H1 (cell line): Measurements from ENCODE around the gene LAT. TPM values are rescaled to one million over a fixed set of nuclear protein-coding genes. Genes with fewer than 3 reads are reported as not detected.

Experiments used
- CTCF ChIA-PET: fragments of 300-600 bp; sonication (Branson Sonifier 250); formaldehyde crosslinking; loops from one replicate; lab custom pipeline; 2021; ENCODE audit not compliant: partially characterized antibody; lab: Charles Lee
- POLR2A ChIA-PET: fragments of 300-600 bp; sonication (Branson Sonifier 250); formaldehyde crosslinking; loops from one replicate; lab custom pipeline; 2021; ENCODE audit warnings: inconsistent platforms; ENCODE audit not compliant: partially characterized antibody; lab: Charles Lee
- DNase-seq, 2 experiments: peaks; one replicate each; pipeline versions ENCODE4 v3.0.0 to v3.0.0-alpha.2; 2010 to 2022; ENCODE audit warnings: low spot score in 2 of 2, low read depth in 1 of 2, mixed read lengths in 1 of 2
- FAIRE-seq: peaks from 2 replicates; lab custom pipeline; 2011; peaks lifted over from hg19 to GRCh38; lab: Jason Lieb, UNC
- H2AFZ ChIP-seq: 2 replicates; pipeline ENCODE4 v1.8.1; 2012; ENCODE audit warnings: low read length, inconsistent platforms
- H2AK5ac ChIP-seq: 2 replicates; pipeline ENCODE4 v1.6.1; 2013; ENCODE audit warnings: low read depth, low read length
- H2BK120ac ChIP-seq: replicated peaks from 2 replicates; pipeline ENCODE3; 2013; ENCODE audit warnings: low read depth, low read length, inconsistent platforms
- H2BK12ac ChIP-seq: 2 replicates; pipeline ENCODE4 v1.6.1; 2013; ENCODE audit warnings: low read depth, low read length
- H2BK15ac ChIP-seq: 2 replicates; pipeline ENCODE4 v1.6.1; 2013; ENCODE audit warnings: low read length
- H2BK20ac ChIP-seq: 2 replicates; pipeline ENCODE4 v1.6.1; 2013; ENCODE audit warnings: low read length
- H2BK5ac ChIP-seq: 2 replicates; pipeline ENCODE4 v1.6.1; 2013; ENCODE audit warnings: low read depth, low read length
- H3K14ac ChIP-seq: 2 replicates; pipeline ENCODE4 v1.6.1; 2013; ENCODE audit warnings: inconsistent platforms; ENCODE audit not compliant: insufficient read length
- H3K18ac ChIP-seq: 2 replicates; pipeline ENCODE4 v1.6.1; 2013; ENCODE audit warnings: low read length; ENCODE audit errors: extremely low read depth
- H3K23ac ChIP-seq: 2 replicates; pipeline ENCODE4 v1.6.1; 2013; ENCODE audit warnings: inconsistent platforms; ENCODE audit not compliant: insufficient read length
- H3K23me2 ChIP-seq: 2 replicates; pipeline ENCODE4 v1.6.1; 2013; ENCODE audit warnings: low read depth, low read length
- H3K27ac ChIP-seq: 2 replicates; pipeline ENCODE4 v1.6.1; 2011; ENCODE audit warnings: low read depth, low read length, inconsistent platforms
- H3K27me3 ChIP-seq, 4 experiments: replicated peaks in 1 of 4; 1 replicate in 1 of 4; 2 replicates in 3 of 4; pipeline versions ENCODE4 v1.6.1 to v1.8.1; 2011 to 2013; ENCODE audit warnings: low read length in 3 of 4, mild to moderate bottlenecking in 3 of 4, inconsistent platforms in 2 of 4, mixed read lengths in 2 of 4, moderate library complexity in 1 of 4; ENCODE audit not compliant: control insufficient read depth in 3 of 4, insufficient read depth in 3 of 4; ENCODE audit errors: extremely low read depth in 1 of 4
- H3K36me3 ChIP-seq, 4 experiments: 2 replicates each; pipeline versions ENCODE4 v1.6.1 to v1.8.1; 2011 to 2013; ENCODE audit warnings: mild to moderate bottlenecking in 4 of 4, low read length in 3 of 4, moderate library complexity in 2 of 4, control low read depth in 1 of 4, inconsistent platforms in 1 of 4; ENCODE audit not compliant: insufficient read depth in 4 of 4, control insufficient read depth in 2 of 4
- H3K4ac ChIP-seq: replicated peaks from 2 replicates; pipeline ENCODE3; 2013; ENCODE audit warnings: low read length, low read depth, mixed read lengths, inconsistent platforms; ENCODE audit not compliant: insufficient read length
- H3K4me1 ChIP-seq, 4 experiments: replicated peaks in 1 of 4; 1 replicate in 1 of 4; 2 replicates in 3 of 4; pipeline versions ENCODE4 v1.6.1 to v1.8.1; 2011 to 2013; ENCODE audit warnings: low read length in 3 of 4, inconsistent platforms in 2 of 4, mixed read lengths in 1 of 4; ENCODE audit not compliant: insufficient read depth in 4 of 4, control insufficient read depth in 3 of 4
- H3K4me2 ChIP-seq, 2 experiments: 2 replicates each; pipeline versions ENCODE4 v1.6.1 to v1.8.1; 2011 to 2013; ENCODE audit warnings: low read depth in 2 of 2, low read length in 2 of 2, control low read depth in 1 of 2, inconsistent platforms in 1 of 2, mild to moderate bottlenecking in 1 of 2; ENCODE audit not compliant: insufficient read depth in 1 of 2
- H3K4me3 ChIP-seq, 4 experiments: fragments of 200-600, 300-600 bp in 1 of 4; sonication (generic), shearing (Covaris generic), sonication (Bioruptor Twin) in 1 of 4; 2 replicates each; pipeline versions ENCODE4 v1.5.1 to v1.8.1; 2011 to 2016; ENCODE audit warnings: low read length in 4 of 4, low read depth in 3 of 4, control low read depth in 2 of 4, inconsistent platforms in 2 of 4, mild to moderate bottlenecking in 2 of 4, mixed read lengths in 1 of 4, moderate library complexity in 1 of 4; ENCODE audit not compliant: insufficient read depth in 2 of 4; ENCODE audit errors: extremely low read depth in 1 of 4
- H3K56ac ChIP-seq: replicated peaks from 2 replicates; pipeline ENCODE3; 2013; ENCODE audit warnings: low read depth, mild to moderate bottlenecking, mixed read lengths, low read length, inconsistent platforms; ENCODE audit not compliant: insufficient read length
- H3K79me1 ChIP-seq: 2 replicates; pipeline ENCODE4 v1.6.1; 2013; ENCODE audit warnings: low read depth, low read length, control low read depth
- H3K79me2 ChIP-seq, 2 experiments: 2 replicates each; pipeline versions ENCODE4 v1.6.1 to v1.8.1; 2012 to 2013; ENCODE audit warnings: low read length in 2 of 2, mild to moderate bottlenecking in 2 of 2, inconsistent platforms in 1 of 2; ENCODE audit not compliant: insufficient read depth in 2 of 2, control insufficient read depth in 1 of 2
- H3K9ac ChIP-seq, 4 experiments: replicated peaks in 1 of 4; 1 replicate in 1 of 4; 2 replicates in 3 of 4; pipeline versions ENCODE4 v1.6.1 to v1.8.1; 2011 to 2013; ENCODE audit warnings: low read depth in 3 of 4, low read length in 3 of 4, control low read depth in 2 of 4, mild to moderate bottlenecking in 2 of 4, moderate library complexity in 2 of 4, inconsistent platforms in 1 of 4; ENCODE audit errors: extremely low read depth in 1 of 4
- H3K9me3 ChIP-seq, 2 experiments: 2 replicates each; pipeline versions ENCODE4 v1.6.1 to v1.8.1; 2012 to 2013; ENCODE audit warnings: mild to moderate bottlenecking in 2 of 2, moderate library complexity in 2 of 2, control low read depth in 1 of 2, inconsistent platforms in 1 of 2, low read depth in 1 of 2, low read length in 1 of 2, mixed read lengths in 1 of 2; ENCODE audit not compliant: insufficient read depth in 2 of 2
- H4K20me1 ChIP-seq, 2 experiments: replicated peaks in 1 of 2; 2 replicates each; pipeline versions ENCODE3 to v1.8.1; 2011 to 2013; ENCODE audit warnings: inconsistent platforms in 2 of 2, low read length in 2 of 2, mild to moderate bottlenecking in 1 of 2; ENCODE audit not compliant: insufficient read depth in 2 of 2, control insufficient read depth in 1 of 2
- H4K5ac ChIP-seq: 2 replicates; pipeline ENCODE4 v1.6.1; 2013; ENCODE audit warnings: low read length, low read depth, mixed read lengths, inconsistent platforms; ENCODE audit not compliant: insufficient read length
- H4K8ac ChIP-seq: 2 replicates; pipeline ENCODE4 v1.8.0; 2013; ENCODE audit warnings: mild to moderate bottlenecking, moderate library complexity, low read length, inconsistent platforms; ENCODE audit not compliant: insufficient read depth; ENCODE audit errors: extremely low read depth
- H4K91ac ChIP-seq: replicated peaks from 2 replicates; pipeline ENCODE3; 2013; ENCODE audit warnings: low read length, mixed read lengths, inconsistent platforms; ENCODE audit not compliant: insufficient read length
- POU5F1 ChIP-seq: IDR thresholded peaks from 2 replicates; pipeline ENCODE4 v1.6.1; 2011; ENCODE audit warnings: low read depth, mild to moderate bottlenecking, low read length, moderate library complexity
- RXRA ChIP-seq: IDR thresholded peaks from 2 replicates; pipeline ENCODE4 v1.6.1; 2011; ENCODE audit warnings: low read depth, mild to moderate bottlenecking, low read length, moderate library complexity; ENCODE audit not compliant: insufficient read depth
- SIN3A ChIP-seq, 2 experiments: IDR thresholded peaks in 1 of 2; conservative IDR thresholded peaks in 1 of 2; 2 replicates each; pipeline ENCODE4 v1.6.1; 2011 to 2012; ENCODE audit warnings: low read length in 2 of 2, improper control_type of control experiment in 1 of 2, low read depth in 1 of 2, mild to moderate bottlenecking in 1 of 2
- WGBS, 2 experiments: shearing (Covaris generic) in 1 of 2; methylation state at CpG; one replicate each; pipeline versions ENCODE4 v1.1.6 to v1.1.7; 2013 to 2015; ENCODE audit warnings: low lambda C conversion rate in 2 of 2, mixed read lengths in 2 of 2, inconsistent platforms in 1 of 2, low coverage in 1 of 2, missing lambda C conversion rate in 1 of 2; ENCODE audit not compliant: insufficient replicate concordance in 2 of 2, insufficient coverage in 1 of 2, insufficient read length in 1 of 2; ENCODE audit errors: extremely low coverage in 1 of 2, missing lambda C conversion rate in 1 of 2; 5-methylcytosine and 5-hydroxymethylcytosine counted together
- polyA plus RNA-seq, 7 experiments: library from polyadenylated mRNA; depleted of rRNA in 3 of 7; stranded (reverse) in 5 of 7; unstranded in 2 of 7; fragments of >200 nt in 5 of 7; fragments of 200-250 nt in 2 of 7; gene quantifications; 1 replicate in 5 of 7; 2 replicates in 1 of 7; 4 replicates in 1 of 7; pipeline versions ENCODE4 v1.2.1 to v1.2.3, GENCODE V29; 2011 to 2013; ENCODE audit warnings: missing spikeins in 2 of 7, mixed read lengths in 2 of 7
- total RNA-seq: library from RNA; stranded (reverse); fragmentation: NEBNext Ultra II Directional; extraction: Animal tissue kit (Norgen Biotek cat#: 25700); gene quantifications from 2 replicates; pipeline ENCODE4 v1.2.1, GENCODE V29; 2021

LAT gene
- total and polyA plus RNA-seq, 2 of the 8 experiments (the other 6 are each of a cell fraction or from before 2014, with no cell fraction given), result 2.7 to 3.4 TPM

GRCh38 chr16:29012913-29013553 lies 28.2 kb downstream of the LAT start:
- no peaks in the 10 kb centered on the region for H3K79me2 ChIP-seq
- peaks cover 0 to 1% (median 0%) of the 10 kb centered on the region in 4 experiments; a peak in 2 of 7 replicates for H3K4me1 ChIP-seq
- H3K9me3 ChIP-seq, result no peaks in the 10 kb centered on the region
- H4K91ac ChIP-seq, result no peak overlapping the region
- FAIRE-seq, result no peak
- H2BK120ac ChIP-seq, result no peak overlapping the region
- H3K9ac ChIP-seq, result no peak overlapping the region
- no peaks in the 10 kb centered on the region for H3K79me1 ChIP-seq
- WGBS, 2 experiments, result 86% methylated on average over 9 of the region's 9 CpGs; no CpG with 5 or more reads in 1 of the 2 experiments
- H4K5ac ChIP-seq, result no peak overlapping the region
- POLR2A ChIA-PET, result interaction anchor here (0.6 kb wide), 1 partner anchor 21 kb away, joined by 3 read pairs; no protein-coding TSS in a partner anchor
- no peak overlapping the region for H2BK5ac ChIP-seq
- H3K23me2 ChIP-seq, result peaks cover 2% of the 10 kb centered on the region; the same call in 1 of the 2 replicates
- no peaks in the 10 kb centered on the region for H4K20me1 ChIP-seq
- H3K4ac ChIP-seq, result no peak overlapping the region
- no peak for TF ChIP-seq RXRA
- no peak for TF ChIP-seq SIN3A (conservative IDR thresholded peaks at IDR 0.05 in 1 of 2, IDR thresholded peaks at IDR 0.05 in 1 of 2; ENCODE audit: low read depth in 1 of 2, low read length in 2 of 2)
- TF ChIP-seq POU5F1, result no peak
- H4K8ac ChIP-seq, result no peak overlapping the region
- H2BK12ac ChIP-seq, result no peak overlapping the region
- H3K27ac ChIP-seq, result no peak overlapping the region
- H2AK5ac ChIP-seq, result no peak overlapping the region
- H3K56ac ChIP-seq, result no peak overlapping the region
- H2AFZ ChIP-seq, result peak overlapping the region; percentile 70; the same call in 1 of the 2 replicates
- H2BK15ac ChIP-seq, result no peak overlapping the region
- CTCF ChIA-PET, result interaction anchor here (0.6 kb wide), 1 partner anchor 8 kb away, joined by 5 read pairs; no protein-coding TSS in a partner anchor
- H3K18ac ChIP-seq, result no peak overlapping the region
- H3K23ac ChIP-seq, result no peak overlapping the region
- H3K4me3 ChIP-seq, result no peak overlapping the region
- DNase-seq, result no peak
- no peaks in the 10 kb centered on the region for H3K27me3 ChIP-seq
- no peak overlapping the region for H3K14ac ChIP-seq
- H3K4me2 ChIP-seq, result no peak overlapping the region
- H2BK20ac ChIP-seq, result no peak overlapping the region
- H3K36me3 ChIP-seq, result no peaks in the 10 kb centered on the region
